ENCODE measurements around the gene ZNF816.
"Not testable (repeated sequence)": the region's sequence is repeated elsewhere in the genome, so short reads cannot be mapped to it uniquely, and the experiment has no call there.

ZNF816 gene

GRCh38 chr19:52962394-52963246 is at the start of gene ZNF816:
ZNF816 (minus strand) TSS chr19:52962881; CDS start chr19:52956089, 6,792 bp downstream.
- peak; percentile 99 for DNase-seq

- DNase-seq, result no peak
These were observed 49.3 kb upstream of the ZNF816 start for GRCh38 chr19:53012006-53012405.

DNA sequence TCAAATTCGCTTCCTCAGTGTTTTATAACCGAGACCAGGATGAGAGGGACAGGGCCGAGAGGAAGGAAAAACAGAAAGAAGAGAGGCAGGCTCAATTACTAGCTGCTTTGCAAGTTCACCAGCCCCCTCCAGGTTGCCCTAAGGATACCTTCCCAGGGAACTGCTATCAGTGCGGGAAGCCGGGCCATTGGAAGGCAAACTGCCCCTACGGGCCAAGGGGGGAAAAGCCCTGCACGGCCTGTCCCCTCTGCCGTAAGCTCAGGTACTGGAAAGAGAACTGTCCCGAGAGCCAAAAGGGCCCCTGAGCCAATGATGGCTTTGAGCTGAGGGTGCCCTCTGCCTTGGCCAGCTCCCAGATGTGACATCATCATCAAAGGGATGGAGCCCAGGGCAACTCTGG is 47.8 kb upstream of the ZNF816 start:
- no peak for DNase-seq

DNA sequence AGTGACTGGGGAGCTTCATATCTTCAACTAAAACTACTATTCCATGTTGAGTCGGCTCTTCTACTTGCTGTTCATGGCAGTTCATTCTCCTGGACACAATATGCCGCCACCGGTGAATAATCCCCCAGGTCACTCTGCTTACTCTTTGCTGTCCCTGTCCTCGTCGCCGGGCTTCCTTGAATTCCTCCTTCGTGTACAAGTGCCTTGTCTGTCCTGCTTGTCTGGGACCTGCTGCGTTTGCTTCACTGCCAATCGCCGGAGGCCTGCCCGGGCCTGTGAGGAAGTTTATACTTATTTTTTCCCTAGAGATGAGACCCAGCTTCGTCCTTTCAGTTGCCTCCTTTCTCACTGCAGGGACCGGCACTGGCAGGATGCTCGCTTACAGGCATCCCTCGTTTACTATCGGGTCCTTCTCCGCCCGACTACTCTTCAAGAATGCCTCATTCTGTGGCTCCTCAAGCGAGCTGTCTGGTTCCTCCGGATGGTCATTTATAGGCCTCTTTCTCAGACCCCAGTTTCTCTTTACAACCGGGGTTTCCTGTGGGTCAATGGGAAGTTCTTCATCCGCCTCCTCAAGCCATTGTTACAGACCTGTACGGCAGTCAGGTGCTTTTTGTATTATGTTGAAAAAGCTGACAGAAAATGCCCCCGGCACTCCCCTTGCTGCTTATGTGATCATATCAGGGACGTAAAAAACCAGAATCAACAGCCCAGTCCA is 45.5 kb upstream of the ZNF816 start:
- DNase-seq, result no peak

- DNase-seq, result no peak
These were observed 44.9 kb upstream of the ZNF816 start for GRCh38 chr19:53007606-53008005.

- DNase-seq, result no peak
These were observed 44.5 kb upstream of the ZNF816 start for GRCh38 chr19:53007200-53007599.

DNA sequence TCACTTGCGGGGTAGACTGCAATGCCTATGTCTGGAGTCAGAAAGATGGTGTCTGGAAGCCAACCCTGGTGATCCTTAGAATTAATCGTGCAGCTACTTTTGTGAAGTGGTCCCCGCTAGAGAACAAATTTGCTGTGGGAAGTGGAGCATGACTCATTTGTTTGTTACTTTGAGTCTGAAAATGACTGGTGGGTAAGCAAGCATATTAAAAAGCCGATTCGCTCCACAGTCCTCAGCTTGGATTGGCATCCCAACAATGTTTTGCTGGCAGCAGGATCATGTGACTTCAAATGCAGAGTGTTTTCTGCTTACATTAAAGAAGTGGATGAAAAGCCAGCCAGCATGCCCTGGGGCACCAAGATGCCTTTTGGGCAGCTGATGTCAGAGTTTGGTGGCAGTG is 41.6 kb upstream of the ZNF816 start:
- DNase-seq, result no peak

- DNase-seq, result no peak
These were observed 39.8 kb upstream of the ZNF816 start for GRCh38 chr19:53002479-53002878.

DNA sequence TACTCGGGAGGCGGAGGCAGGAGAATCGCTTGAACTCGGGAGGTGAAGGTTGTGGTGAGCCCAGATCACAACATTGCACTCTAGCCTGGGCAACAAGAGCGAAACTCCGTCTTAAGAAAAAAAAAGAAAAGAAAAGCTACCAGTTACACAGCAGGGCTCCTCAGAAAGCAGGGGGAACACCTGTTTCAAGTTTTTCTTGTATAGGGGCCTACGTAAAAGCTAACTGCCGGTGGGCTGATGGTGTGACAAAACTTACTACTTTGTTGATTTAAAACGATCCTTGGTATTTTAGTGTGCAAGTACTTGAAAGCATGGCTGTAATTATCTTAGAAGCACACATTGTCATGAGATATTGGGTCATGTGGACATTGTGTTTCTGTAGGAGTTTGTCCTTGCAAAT is 35.3 kb upstream of the ZNF816 start:
- no peak for DNase-seq

- DNase-seq, result no peak
These were observed 33.0 kb upstream of the ZNF816 start for GRCh38 chr19:52995711-52996110.

DNA sequence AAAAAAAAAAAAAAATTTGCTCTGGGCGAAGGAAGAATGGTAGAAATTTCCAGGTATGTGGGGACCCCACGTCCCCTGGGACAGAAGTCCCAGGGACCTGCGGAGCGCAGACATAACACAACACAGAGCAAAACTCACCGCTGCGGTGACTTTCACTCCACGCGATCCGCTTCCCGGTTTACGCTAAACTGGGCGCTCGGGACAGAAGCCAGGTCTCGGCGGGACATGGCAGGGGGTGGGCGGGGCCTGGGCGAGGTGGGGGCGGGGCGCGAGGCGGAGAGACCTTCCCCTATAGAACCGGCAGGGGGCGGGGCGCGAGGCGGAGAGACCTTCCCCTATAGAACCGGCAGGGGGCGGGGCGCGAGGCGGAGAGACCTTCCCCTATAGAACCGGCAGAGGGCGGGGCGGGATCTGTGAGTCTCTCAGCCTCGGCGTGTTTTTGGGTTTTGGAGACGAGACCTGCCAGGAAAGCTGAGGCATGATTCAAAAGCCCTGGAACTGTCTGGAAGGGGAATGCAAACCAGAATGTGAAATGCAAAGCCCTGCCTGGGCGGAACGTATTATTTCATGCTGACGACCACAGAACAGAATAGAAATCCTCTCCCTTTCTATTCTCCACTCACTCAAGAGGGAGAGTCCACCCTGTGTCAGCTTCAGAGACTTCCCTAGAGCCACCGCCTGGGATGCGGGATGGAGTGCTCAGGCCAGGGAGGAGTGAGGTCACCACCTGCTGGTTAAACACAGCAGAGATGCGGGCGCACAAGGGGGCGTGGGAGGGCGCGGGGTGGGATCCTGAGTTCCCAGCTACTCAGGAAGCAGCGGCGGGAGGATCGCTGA is 30.9 kb upstream of the ZNF816 start:
- peak; percentile 83 for DNase-seq

GRCh38 chr19:52992109-52993004 is 29.7 kb upstream of the ZNF816 start:
- peak; percentile 31 for DNase-seq

DNA sequence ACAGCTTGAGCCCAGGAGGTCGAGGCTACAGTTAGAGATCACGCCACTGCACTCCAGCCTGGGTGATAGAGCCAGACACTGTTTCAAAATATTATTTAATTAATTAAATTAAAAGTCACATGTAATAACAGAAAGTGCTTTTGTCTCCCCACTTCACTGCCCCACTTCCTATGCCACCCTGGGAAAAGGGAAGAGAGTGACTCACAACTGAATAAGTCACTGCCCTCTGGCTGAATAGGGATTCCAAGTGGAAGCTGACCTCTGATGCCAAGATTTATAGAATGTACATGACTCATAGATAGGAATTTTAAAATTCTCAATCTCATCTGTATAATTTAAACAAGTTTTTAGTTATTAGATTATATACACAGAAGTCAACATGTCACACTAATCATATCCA is 28.8 kb upstream of the ZNF816 start:
- DNase-seq, result no peak

DNA sequence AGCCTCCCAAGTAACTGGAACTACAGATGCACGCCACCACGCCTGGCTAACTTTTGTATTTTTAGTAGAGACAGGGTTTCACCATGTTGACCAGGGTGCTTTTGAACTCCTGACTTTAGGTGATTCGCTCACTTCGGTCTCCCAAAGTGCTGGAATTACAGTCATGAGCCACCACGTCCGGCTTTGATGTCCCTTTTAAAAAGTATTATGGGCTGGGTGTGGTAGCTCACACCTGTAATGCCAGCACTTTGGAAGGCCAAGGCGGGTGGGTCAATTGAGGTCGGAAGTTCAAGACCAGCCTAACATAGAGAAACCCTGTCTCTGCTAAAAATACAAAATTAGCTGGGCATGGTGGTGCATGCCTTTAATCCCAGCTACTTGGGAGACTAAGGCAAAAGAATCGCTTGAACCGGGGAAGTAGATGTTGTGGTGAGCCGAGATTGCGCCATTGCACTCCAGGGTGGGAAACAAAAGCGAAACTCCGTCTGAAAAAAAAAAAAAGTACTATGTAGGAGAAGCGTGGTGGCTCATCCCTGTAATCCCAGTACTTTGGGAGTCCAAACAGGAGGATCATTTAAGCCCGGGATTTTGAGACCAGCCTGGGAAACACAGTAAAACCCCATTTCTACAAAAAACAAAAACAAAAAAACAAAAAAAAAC is 28.2 kb upstream of the ZNF816 start:
- DNase-seq, result no peak

GRCh38 chr19:52988506-52988905 is 25.8 kb upstream of the ZNF816 start:
- no peak for DNase-seq

- no peak for DNase-seq
These were observed 24.5 kb upstream of the ZNF816 start for GRCh38 chr19:52987221-52987620.

GRCh38 chr19:52983167-52983566 is 20.5 kb upstream of the ZNF816 start:
- not testable (repeated sequence) for DNase-seq

DNA sequence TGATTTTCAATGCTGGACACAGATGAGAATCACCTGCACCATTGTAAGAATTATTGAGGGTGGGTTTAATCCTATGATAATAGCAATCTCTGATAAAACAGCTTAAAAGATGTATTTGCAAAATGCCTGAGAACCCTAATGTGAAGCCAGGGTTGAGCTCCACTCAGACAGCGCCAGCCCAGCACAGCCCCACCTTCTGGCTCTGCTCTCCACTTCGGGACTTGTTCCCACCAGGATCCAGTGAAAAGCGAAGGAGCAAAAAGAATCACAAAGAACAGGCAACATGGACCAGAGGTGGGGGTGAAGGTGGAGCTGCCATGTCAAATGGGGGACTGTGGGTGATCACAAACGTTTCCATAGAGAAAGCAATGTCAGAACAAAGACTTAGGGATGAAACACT is 18.6 kb upstream of the ZNF816 start:
- DNase-seq, result no peak

- no peak for DNase-seq
These were observed 5.1 kb upstream of the ZNF816 start for GRCh38 chr19:52967772-52968171.

- DNase-seq, result peak; percentile 30
These were observed 552 bp upstream of the ZNF816 start for GRCh38 chr19:52963247-52963618.

GRCh38 chr19:52961981-52962380 is 700 bp downstream of the ZNF816 start:
- no peak for DNase-seq
